HK-2 (cell line): ENCODE results near the gene WFDC11.
"Not testable (repeated sequence)": the region's sequence is repeated elsewhere in the genome, so short reads cannot be mapped to it uniquely, and the experiment has no call there.

Experiments used
- DNase-seq: peaks from one replicate; pipeline ENCODE4 v3.0.0-alpha.2; 2018; ENCODE audit not compliant: unreplicated experiment

WFDC11 gene

GRCh38 chr20:45670139-45670538 is at the start of gene WFDC11:
Gene WFDC11, minus strand, starts transcription at chr20:45670239. Its CDS starts 19,639 bp downstream, at chr20:45650600.
- DNase-seq, result no peak

GRCh38 chr20:45716141-45716688 is 46.2 kb upstream of the WFDC11 start:
- DNase-seq, result not testable (repeated sequence)

- no peak for DNase-seq
Measured at GRCh38 chr20:45704969-45705637, 35.1 kb upstream of the WFDC11 start, which contains the start of gene WFDC10B. Gene WFDC10B, minus strand, starts transcription at chr20:45705019. Its CDS starts 19,027 bp downstream, at chr20:45685992.

DNA sequence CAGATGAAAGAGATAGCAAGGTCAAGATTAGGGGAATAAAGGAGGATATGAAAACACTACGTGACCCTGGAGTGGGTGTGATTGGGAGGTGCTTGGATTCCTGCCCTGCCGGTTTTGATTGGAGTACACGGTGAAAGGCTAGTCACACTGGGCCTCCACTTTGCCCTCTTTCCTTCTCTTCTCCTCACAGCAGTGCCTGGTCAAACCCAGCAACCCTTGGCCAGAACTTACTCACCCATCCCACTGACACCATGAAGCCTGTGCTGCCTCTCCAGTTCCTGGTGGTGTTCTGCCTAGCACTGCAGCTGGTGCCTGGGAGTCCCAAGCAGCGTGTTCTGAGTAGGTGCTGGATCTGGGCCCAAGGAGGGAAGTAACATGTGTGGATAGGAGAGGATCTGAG is 31.8 kb upstream of the WFDC11 start, which contains the start of gene WFDC13:
Gene WFDC13 (plus strand): TSS at position 166 of the 400 bp plus-strand sequence. CDS start 86 bp downstream, at position 252.
- no peak for DNase-seq

GRCh38 chr20:45701104-45701503 is 31.1 kb upstream of the WFDC11 start:
- DNase-seq, result no peak

GRCh38 chr20:45695496-45695895 is 25.5 kb upstream of the WFDC11 start:
- DNase-seq, result no peak

DNA sequence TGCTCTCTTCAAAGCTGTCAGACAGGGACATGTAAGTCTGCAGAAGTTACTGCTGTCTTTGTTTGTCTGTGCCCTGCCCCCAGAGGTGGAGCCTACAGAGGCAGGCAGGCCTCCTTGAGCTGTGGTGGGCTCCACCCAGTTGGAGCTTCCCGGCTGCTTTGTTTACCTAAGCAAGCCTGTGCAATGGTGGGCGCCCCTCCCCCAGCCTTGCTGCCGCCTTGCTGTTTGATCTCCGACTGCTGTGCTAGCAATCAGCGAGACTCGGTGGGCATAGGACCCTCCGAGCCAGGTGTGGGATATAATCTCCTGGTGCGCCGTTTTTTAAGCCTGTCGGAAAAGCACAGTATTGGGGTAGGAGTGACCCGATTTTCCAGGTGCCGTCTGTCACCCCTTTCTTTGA is 23.3 kb upstream of the WFDC11 start:
- DNase-seq, result not testable (repeated sequence)

DNA sequence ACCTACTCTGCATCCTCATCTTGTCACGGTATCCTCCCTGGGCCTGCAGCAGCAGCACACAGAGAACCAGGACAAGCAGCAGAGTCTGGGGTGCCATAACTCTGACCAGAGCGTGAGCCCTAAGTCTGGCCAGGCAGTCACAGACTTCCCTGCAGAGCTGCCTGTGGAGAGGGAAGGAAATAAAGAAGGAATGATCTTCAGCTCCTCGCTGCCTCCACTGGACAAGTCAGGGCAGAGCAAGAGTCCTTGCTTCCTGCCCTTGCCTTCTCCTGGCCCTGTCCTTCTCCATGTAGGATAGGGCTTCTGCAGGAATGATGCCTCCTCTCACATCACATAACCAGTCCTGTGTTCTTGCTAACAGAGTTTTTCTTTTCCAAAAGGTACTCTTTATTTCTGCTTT is 15.9 kb upstream of the WFDC11 start:
- DNase-seq, result peak; percentile 3

GRCh38 chr20:45679650-45680049 is 9.6 kb upstream of the WFDC11 start:
- DNase-seq, result no peak

- no peak for DNase-seq
Measured at GRCh38 chr20:45672765-45673164, 2.7 kb upstream of the WFDC11 start.

DNA sequence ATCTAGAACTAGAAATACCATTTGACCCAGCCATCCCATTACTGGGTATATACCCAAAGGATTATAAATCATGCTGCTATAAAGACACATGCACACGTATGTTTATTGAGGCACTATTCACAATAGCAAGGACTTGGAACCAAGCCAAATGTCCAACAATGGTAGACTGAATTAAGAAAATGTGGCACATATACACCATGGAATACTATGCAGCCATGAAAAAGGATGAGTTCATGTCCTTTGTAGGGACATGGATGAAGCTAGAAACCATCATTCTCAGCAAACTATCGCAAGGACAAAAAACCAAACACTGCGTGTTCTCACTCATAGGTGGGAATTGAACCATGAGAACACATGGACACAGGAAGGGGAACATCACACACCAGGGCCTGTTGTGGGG is 13.0 kb downstream of the WFDC11 start:
- not testable (repeated sequence) for DNase-seq

DNA sequence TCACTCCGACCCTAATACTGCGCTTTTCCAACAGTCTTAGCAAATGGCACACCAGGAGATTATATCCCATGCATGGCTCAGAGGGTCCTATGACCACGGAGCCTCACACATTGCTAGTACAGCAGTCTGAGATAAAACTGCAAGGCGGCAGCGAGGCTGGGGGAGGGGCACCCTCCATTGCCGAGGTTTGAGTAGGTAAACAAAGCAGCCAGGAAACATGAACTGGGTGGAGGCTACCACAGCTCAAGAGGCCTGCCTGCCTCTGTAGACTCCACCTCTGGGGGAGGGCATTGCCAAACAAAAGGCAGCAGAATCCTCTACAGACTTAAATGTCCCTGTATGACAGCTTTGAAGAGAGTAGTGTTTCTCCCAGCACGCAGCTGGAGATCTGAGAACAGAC is 18.3 kb downstream of the WFDC11 start:
- not testable (repeated sequence) for DNase-seq

GRCh38 chr20:45649312-45649863 is 20.7 kb downstream of the WFDC11 start:
- DNase-seq, result no peak

GRCh38 chr20:45647441-45648050 is 22.5 kb downstream of the WFDC11 start:
- no peak for DNase-seq

- DNase-seq, result no peak
Measured at GRCh38 chr20:45646875-45647274, 23.2 kb downstream of the WFDC11 start.

DNA sequence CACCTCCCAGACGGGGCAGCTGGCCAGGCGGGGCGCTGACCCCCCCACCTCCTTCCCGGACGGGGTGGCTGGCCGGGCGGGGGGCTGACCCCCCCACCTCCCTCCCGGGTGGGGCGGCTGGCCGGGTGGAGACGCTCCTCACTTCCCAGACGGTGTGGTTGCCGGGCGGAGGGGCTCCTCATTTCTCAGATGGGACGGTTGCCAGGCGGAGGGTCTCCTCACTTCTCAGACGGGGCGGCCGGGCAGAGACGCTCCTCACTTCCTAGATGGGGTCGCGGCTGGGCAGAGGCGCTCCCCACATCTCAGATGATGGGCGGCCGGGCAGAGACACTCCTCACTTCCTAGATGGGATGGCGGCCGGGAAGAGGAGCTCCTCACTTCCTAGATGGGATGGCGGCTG is 24.2 kb downstream of the WFDC11 start:
- DNase-seq, result not testable (repeated sequence)

DNA sequence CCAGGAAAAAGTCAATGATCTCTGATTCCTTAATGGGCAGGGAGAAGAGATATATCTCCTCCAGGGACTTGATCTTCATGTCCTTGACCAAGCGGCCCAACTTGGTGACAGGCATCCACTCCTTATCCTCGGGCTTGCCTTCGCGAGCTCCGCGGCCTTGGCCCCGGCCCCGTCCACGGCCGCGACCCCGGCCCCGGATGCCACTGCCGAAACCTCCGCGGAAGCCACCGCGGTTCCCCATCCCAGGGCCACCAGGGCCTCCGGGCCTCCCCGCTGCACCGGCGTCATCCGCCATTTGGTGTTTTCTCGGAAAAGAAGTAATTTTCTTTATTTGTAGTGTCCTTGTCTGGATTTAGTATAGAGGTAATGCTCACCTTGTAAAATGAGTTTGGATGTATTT is 29.0 kb downstream of the WFDC11 start:
- not testable (repeated sequence) for DNase-seq

DNA sequence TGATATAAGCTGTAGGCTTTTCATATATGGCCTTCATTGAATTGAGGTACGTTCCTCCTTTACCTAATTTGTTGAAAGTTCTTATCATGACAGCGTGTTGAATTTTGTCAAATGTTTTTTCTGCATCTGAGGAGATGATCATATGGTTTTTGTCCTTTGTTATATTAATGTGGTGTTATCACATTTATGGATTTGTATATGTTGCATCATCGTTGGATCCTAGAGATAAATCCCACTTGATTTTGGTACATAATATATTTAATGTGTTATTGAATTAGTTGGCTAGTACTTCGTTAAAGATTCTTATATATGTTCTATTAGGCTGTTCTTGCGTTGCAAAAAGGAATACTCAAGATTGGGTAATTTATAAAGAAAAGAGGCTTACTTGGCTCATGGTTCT is 30.4 kb downstream of the WFDC11 start:
- DNase-seq, result no peak

- no peak for DNase-seq
Measured at GRCh38 chr20:45636513-45636912, 33.5 kb downstream of the WFDC11 start.

DNA sequence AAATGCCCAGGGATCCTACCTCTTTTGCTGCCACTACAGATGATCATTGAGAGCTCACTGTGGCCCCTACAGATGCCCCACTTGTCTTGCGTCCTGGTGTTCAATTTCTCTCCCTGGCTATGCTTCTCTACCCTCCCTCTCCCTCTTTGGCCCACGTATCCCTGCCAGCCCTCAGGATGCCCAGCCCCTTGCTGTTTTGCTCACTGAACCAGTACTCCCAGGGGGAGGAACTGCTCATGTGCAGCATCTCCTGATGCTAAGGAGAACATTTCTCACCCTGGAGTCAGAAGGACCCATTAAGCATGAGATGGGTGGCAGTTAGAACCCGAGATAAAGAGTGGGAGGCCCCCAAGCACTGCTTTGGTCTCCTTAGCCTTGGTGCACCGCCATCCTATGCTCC is 38.9 kb downstream of the WFDC11 start, which contains the start of gene WFDC9:
Gene WFDC9 (minus strand): TSS at position 101 of the 400 bp plus-strand sequence. CDS start 21,103 bp downstream, outside the sequence.
- no peak for DNase-seq

GRCh38 chr20:45630371-45630770 is 39.7 kb downstream of the WFDC11 start:
- DNase-seq, result no peak

- DNase-seq, result peak; percentile 38
Measured at GRCh38 chr20:45629496-45630100, 40.4 kb downstream of the WFDC11 start, which contains the start of gene WFDC10A. Gene WFDC10A, plus strand, starts transcription at chr20:45629739. Its CDS starts 75 bp downstream, at chr20:45629814.
